Ammon's horn (tissue), 1 donor: ENCODE measurements around the gene GPHN.
"Not testable (repeated sequence)": the region's sequence is repeated elsewhere in the genome, so short reads cannot be mapped to it uniquely, and the experiment has no call there.

Experiments used
- DNase-seq: peaks from one replicate; pipeline ENCODE4 v3.0.0-alpha.2; 2016; ENCODE audit warnings: low spot score

Gene GPHN

GRCh38 chr14:66502836-66503235 lies 5.1 kb upstream of the GPHN start:
- not testable (repeated sequence) for DNase-seq

GRCh38 chr14:66503532-66503931 lies 4.4 kb upstream of the GPHN start:
- DNase-seq, result no peak

- no peak for DNase-seq
These were observed 696 bp upstream of the GPHN start for GRCh38 chr14:66507181-66507721.

- no peak for DNase-seq
These were observed 549 bp downstream of the GPHN start for GRCh38 chr14:66508547-66508845.

GRCh38 chr14:66508846-66509621 lies 1.1 kb downstream of the GPHN start:
- peak; percentile 34 for DNase-seq

- no peak for DNase-seq
These were observed 1.9 kb downstream of the GPHN start for GRCh38 chr14:66509874-66510273.

GRCh38 chr14:66511849-66512248 lies 3.9 kb downstream of the GPHN start:
- no peak for DNase-seq

GRCh38 chr14:66514213-66514612 lies 6.3 kb downstream of the GPHN start:
- no peak for DNase-seq

GRCh38 chr14:66530526-66530925 lies 22.6 kb downstream of the GPHN start:
- no peak for DNase-seq

- peak; percentile 3 for DNase-seq
These were observed 31.1 kb downstream of the GPHN start for GRCh38 chr14:66539034-66539433.

GRCh38 chr14:66540038-66540437 lies 32.1 kb downstream of the GPHN start:
- peak; percentile 40 for DNase-seq

- no peak for DNase-seq
These were observed 33.7 kb downstream of the GPHN start for GRCh38 chr14:66541627-66542026.

- no peak for DNase-seq
These were observed 36.0 kb downstream of the GPHN start for GRCh38 chr14:66543996-66544395.

- not testable (repeated sequence) for DNase-seq
These were observed 37.2 kb downstream of the GPHN start for GRCh38 chr14:66545191-66545590.

GRCh38 chr14:66545751-66546150 lies 37.8 kb downstream of the GPHN start:
- not testable (repeated sequence) for DNase-seq

- no peak for DNase-seq
These were observed 55.8 kb downstream of the GPHN start for GRCh38 chr14:66563731-66564130.

- DNase-seq, result no peak
These were observed 60.3 kb downstream of the GPHN start for GRCh38 chr14:66568220-66568619.

- DNase-seq, result no peak
These were observed 64.9 kb downstream of the GPHN start for GRCh38 chr14:66572826-66573225.

GRCh38 chr14:66575014-66575413 lies 67.1 kb downstream of the GPHN start:
- DNase-seq, result no peak

GRCh38 chr14:66575939-66576338 lies 68.0 kb downstream of the GPHN start:
- no peak for DNase-seq

GRCh38 chr14:66587753-66588152 lies 79.8 kb downstream of the GPHN start:
- not testable (repeated sequence) for DNase-seq

GRCh38 chr14:66595394-66595793 lies 87.4 kb downstream of the GPHN start:
- DNase-seq, result no peak

- no peak for DNase-seq
These were observed 88.5 kb downstream of the GPHN start for GRCh38 chr14:66596241-66596985.
